K562 (cell line): Measurements from ENCODE around the gene BBX.

Experiments used
- CHD4 ChIP-seq: fragments of 200-600 bp; sonication (generic); IDR thresholded peaks from 3 replicates; pipeline ENCODE4 v1.6.1; 2012; ENCODE audit warnings: low read depth, mild to moderate bottlenecking, mixed read lengths, low read length, inconsistent platforms; ENCODE audit not compliant: insufficient read depth, insufficient replicate concordance, poor library complexity, severe bottlenecking
- RNF2 ChIP-seq: sonication (generic); IDR thresholded peaks from 2 replicates; pipeline ENCODE4 v1.6.1; 2016
- TF ChIP-seq, protein P1 (sequence below): sonication (generic); formaldehyde crosslinking; IDR thresholded peaks from 2 replicates; pipeline ENCODE4 v1.8.1; 2023; ENCODE audit warnings: mild to moderate bottlenecking, missing genetic modification reagents
- TF ChIP-seq, protein P2 (sequence below), 3 experiments: IDR thresholded peaks in 2 of 3; conservative IDR thresholded peaks in 1 of 3; 2 replicates each; pipeline ENCODE4 v1.5.1; 2011 to 2012; ENCODE audit warnings: low read length in 3 of 3, mild to moderate bottlenecking in 3 of 3, control low read depth in 2 of 3, improper control_type of control experiment in 1 of 3, inconsistent platforms in 1 of 3, low read depth in 1 of 3, mixed read lengths in 1 of 3, moderate library complexity in 1 of 3; ENCODE audit not compliant: insufficient read depth in 2 of 3

DNA sequence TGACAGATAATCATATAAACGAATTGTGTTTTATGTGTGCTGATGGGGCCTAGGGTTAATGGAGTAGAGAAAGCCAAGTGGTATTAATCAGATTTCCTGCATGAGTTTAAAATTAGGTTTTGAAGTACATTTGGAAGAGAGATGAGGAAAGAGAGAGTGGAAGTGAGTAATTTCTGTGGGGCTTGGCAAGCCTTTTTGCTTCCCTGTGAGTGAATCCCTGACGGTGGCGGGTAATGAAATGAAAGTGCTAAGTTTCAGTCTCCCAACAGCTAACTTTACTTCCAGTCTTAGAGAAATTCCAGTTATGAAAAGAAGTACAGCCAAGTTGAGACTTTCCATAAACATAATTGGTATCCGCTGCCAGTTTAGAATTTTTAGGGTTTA, 139.4 kb downstream of the BBX start:
- TF ChIP-seq, protein P1, sequence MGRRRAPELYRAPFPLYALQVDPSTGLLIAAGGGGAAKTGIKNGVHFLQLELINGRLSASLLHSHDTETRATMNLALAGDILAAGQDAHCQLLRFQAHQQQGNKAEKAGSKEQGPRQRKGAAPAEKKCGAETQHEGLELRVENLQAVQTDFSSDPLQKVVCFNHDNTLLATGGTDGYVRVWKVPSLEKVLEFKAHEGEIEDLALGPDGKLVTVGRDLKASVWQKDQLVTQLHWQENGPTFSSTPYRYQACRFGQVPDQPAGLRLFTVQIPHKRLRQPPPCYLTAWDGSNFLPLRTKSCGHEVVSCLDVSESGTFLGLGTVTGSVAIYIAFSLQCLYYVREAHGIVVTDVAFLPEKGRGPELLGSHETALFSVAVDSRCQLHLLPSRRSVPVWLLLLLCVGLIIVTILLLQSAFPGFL: no peak
- TF ChIP-seq, protein P2, sequence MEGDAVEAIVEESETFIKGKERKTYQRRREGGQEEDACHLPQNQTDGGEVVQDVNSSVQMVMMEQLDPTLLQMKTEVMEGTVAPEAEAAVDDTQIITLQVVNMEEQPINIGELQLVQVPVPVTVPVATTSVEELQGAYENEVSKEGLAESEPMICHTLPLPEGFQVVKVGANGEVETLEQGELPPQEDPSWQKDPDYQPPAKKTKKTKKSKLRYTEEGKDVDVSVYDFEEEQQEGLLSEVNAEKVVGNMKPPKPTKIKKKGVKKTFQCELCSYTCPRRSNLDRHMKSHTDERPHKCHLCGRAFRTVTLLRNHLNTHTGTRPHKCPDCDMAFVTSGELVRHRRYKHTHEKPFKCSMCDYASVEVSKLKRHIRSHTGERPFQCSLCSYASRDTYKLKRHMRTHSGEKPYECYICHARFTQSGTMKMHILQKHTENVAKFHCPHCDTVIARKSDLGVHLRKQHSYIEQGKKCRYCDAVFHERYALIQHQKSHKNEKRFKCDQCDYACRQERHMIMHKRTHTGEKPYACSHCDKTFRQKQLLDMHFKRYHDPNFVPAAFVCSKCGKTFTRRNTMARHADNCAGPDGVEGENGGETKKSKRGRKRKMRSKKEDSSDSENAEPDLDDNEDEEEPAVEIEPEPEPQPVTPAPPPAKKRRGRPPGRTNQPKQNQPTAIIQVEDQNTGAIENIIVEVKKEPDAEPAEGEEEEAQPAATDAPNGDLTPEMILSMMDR (IDR thresholded peaks at IDR 0.05 in 2 of 3, conservative IDR thresholded peaks at IDR 0.05 in 1 of 3; ENCODE audit: insufficient read depth in 2 of 3, low read depth in 1 of 3, low read length in 3 of 3): no peak
- TF ChIP-seq RNF2 (no peak), CHD4 (no peak)
